GM13976 (cell line): ENCODE measurements around the gene GPHN.
"Not testable (repeated sequence)": the region's sequence is repeated elsewhere in the genome, so short reads cannot be mapped to it uniquely, and the experiment has no call there.

Source experiments
- DNase-seq: peaks from one replicate; pipeline ENCODE4 v3.0.0; 2012; ENCODE audit warnings: low spot score
- CTCF ChIP-seq: IDR thresholded peaks from 2 replicates; pipeline ENCODE4 v1.5.1; 2012; ENCODE audit warnings: borderline replicate concordance, mild to moderate bottlenecking; ENCODE audit not compliant: insufficient read depth; ENCODE audit errors: extremely low read depth, missing control alignments, control extremely low read depth
- in situ Hi-C: fragments of 300-500 bp; cut with MboI; formaldehyde crosslinking; loops from one replicate; pipeline ENCODE4 v1.12.0; 2022; ENCODE audit warnings: low sequenced_read_pairs, mixed read lengths, inconsistent platforms; ENCODE audit not compliant: unreplicated experiment

Gene GPHN

DNA sequence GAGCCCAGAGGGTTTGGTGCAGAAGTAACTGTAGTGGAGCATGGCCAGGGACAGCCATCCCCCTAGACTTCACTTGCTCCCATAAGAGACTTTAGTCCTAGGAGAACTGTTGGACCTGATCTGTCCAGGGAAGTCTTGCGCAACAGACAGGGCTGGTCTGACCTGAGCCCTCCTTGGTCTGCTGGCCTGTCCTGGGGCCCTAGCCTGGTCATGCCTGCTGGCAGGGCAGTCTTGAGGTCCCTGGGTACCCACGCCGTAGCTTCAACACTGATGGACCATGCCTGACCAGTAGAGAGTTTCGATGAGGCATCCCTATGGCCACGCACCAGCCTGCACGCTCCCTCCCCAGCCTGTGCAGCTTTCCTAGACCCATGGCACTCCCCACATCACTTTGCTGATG is 305.7 kb downstream of the GPHN start:
- TF ChIP-seq CTCF: no peak
- in situ Hi-C loops: no loop called here

GRCh38 chr14:66815687-66816086 is 307.7 kb downstream of the GPHN start:
- in situ Hi-C loops: no loop called here
- DNase-seq: no peak

More for the DNA sequence above, 305.7 kb downstream of the GPHN start:
- no peak for DNase-seq

DNA sequence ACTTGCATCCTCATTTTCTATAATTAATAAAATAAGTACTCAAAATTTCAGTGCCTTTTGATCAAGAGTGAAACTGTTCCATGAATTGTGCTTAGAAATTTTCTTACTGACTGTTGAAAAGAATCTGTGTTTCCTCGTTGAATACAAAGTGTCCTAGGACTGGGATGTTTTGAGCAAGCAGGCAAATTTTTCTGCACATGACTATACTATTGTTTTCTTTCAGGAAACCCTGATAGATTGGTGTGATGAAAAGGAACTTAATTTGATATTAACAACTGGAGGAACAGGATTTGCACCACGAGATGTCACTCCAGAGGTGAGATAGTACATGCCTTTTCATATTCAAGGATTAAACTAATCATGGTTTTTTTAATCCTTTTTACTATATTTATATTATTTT is 316.3 kb downstream of the GPHN start:
- in situ Hi-C loops: no loop called here

More at GRCh38 chr14:66815687-66816086, 307.7 kb downstream of the GPHN start:
- TF ChIP-seq CTCF: no peak

GRCh38 chr14:66827182-66827581 is 319.2 kb downstream of the GPHN start:
- TF ChIP-seq CTCF: no peak
- in situ Hi-C loops: no loop called here
- no peak for DNase-seq

More for the DNA sequence above, 316.3 kb downstream of the GPHN start:
- no peak for DNase-seq
- TF ChIP-seq CTCF: no peak

- no peak for DNase-seq
- TF ChIP-seq CTCF: no peak
- in situ Hi-C loops: no loop called here
Observed at GRCh38 chr14:66831173-66831572, 323.2 kb downstream of the GPHN start.

- DNase-seq: no peak
- no peak for TF ChIP-seq CTCF
- in situ Hi-C loops: no loop called here
Observed at GRCh38 chr14:66833816-66834215, 325.9 kb downstream of the GPHN start.

DNA sequence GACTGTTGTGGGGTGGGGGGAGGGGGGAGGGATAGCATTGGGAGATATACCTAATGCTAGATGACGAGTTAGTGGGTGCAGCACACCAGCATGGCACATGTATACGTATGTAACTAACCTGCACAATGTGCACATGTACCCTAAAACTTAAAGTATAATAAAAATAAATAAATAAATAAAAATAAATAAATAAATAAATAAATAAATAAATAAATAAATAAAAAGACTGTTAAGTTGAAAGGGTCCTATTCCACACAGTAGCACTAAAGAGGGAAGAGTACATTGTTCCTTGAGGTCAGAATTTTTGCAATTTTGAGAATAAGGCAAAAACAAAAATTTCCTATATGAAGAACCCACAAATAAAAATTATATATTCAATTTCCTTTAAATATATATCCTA is 329.5 kb downstream of the GPHN start:
- in situ Hi-C loops, DNase-seq: not testable (repeated sequence)
